HL-60/S4 treated with phorbol 12-myristate 13-acetate at 8.2 ng/mL for 4 days and 3 days (cell line): ENCODE measurements around the gene CSF3R.
"Not testable (repeated sequence)": the region's sequence is repeated elsewhere in the genome, so short reads cannot be mapped to it uniquely, and the experiment has no call there.

Source experiments
- in situ Hi-C: fragments of 300-500 bp; cut with MboI; formaldehyde crosslinking; loops from 2 replicates; pipeline ENCODE4 v1.15.0; 2022; ENCODE audit warnings: low sequenced_read_pairs

The CSF3R gene

DNA sequence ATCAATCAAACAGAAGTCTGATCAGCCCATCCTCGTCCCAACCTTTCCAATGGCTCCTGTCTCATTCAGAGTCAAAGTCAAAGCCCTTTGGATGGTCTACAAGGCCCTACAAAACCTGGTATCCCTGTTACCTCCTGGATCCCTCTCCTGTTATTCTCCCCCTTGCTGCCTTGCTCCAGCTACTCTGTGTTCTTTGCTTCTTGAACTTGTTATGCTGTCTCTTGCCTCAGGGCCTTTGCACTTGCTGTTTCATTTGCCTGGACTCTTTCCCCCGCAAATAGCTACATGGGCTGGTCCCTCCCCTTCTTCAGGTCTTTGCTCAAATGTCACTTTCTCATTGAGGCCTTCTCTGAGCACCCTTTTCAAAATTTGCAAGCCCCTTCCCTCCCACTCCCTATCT lies 1.4 kb upstream of the CSF3R start:
- in situ Hi-C loops: no loop called here

DNA sequence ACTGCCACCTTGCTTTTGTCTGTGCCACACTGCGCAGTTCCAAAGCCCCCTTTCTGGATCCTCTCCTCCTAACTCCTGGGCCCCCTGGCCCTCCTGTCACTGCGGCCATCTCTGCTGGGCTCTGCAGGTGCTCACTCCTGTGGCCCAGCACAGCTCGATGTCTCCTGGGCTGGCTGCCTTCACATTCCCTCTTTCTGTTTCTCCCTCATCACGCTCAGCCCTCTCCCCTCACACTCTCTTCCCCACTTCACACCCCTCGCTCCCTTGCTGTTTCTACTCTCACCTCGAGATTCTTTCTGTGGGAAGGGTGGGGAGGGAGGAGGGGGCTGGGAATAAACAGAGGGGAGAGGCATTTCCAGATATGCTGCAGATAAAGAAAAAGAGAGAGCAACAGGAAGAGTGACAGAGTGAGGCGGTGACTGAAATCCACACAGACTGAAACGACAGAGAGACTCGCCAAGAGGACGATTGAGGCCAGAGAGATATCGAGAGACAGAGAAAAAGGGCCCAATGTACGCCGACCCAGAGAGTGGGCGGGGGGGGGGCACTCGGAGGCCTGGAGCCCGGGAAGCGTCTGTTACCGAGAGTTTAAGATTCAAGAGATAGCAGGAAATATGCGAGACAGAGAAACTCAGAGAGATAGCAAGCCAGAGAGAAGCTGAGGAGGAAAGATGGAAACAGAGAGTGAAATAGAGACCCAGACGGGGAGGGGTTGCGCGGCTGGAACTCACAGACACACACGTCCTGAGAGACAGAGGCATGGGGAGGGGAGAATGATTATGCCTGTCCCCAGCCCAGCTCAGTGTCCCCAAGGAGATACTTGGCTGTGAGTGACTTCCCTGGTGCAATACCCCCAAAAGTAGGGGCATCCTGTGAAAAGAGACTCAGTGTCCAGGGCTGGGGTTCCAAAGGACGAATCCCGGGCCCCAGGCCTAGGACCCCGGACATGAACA lies 666 bp downstream of the CSF3R start:
- in situ Hi-C loops: no loop called here

DNA sequence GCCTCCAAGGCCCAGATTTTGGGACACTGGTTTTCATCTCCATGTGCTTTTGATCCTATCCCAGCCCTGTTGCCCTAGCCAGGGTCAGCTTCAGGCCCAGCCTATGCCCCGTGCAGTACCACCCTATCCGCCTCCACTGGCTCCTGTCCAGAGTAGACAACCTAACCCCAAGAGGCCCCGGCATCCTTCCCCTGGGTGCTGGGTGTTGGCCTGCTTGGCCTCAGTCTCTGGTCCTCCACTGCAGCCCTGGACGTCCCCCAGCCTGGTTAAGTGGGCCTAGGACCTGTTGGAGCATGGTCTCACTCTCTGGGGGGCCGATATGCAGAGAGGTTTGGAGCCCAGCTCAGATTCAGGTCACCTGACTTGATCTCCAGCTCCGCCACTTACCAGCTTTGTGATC lies 1.6 kb downstream of the CSF3R start:
- in situ Hi-C loops: no loop called here

DNA sequence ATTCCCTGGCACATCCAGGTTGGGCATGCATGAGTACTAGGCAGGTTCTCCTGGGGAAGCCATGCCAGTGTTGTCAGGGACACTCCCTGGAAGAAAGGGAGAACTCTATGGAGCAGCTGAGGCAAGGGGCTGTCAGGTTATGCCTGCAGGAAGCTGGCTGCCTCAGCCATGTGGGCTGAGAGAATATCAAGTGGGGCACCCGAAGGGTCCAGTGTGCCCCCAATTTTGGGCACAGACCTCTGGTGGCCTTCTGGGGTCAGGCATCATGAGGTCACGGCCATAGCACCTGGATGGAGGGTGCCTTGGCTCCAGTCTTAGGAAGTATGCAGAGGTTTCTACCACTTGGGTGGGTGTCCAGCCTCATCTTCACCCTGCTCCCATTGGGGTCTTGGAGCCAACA lies 2.6 kb downstream of the CSF3R start:
- in situ Hi-C loops: no loop called here

DNA sequence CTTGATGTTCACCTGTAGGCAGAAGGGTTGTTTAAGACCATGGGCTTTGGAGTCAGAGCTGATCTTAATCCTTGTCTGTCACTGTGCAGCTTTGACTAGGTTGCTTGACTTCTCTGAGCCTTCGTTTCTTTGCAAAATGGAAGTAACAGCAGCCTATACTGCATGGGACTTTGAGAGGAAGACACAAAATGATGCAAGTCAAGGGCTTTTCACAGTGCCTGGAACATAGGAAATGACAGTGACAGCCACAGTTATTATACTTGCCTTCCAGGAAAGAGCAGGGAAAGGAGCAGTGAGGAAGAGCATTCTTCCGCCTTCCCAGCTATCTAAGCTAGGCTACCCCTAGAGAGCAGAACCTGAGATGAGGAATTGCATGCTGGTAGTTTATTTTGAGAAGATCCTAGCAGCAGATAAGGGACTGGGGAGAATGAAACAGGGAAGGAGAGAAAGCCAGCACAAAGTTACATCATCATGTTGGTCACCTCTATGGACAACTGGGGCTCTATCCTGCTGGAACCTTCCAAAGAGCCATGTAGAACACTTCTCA lies 3.1 kb downstream of the CSF3R start:
- in situ Hi-C loops: no loop called here

DNA sequence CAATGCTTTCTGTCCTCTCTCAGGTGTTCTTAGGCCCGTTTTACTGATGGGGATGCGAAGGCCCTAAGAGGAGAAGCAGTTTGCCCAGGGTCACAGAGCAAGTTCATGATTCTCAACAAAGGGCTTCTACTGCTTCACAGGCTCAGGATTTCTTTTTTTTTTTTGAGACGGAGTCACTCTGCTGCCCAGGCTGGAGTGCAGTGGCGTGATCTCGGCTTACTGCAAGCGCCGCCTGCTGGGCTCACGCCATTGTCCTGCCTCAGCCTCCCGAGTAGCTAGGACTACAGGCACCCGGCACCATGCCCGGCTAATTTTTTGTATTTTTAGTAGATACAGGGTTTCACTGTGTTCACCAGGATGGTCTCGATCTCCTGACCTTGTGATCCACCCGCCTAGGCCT lies 5.1 kb downstream of the CSF3R start:
- in situ Hi-C loops: not testable (repeated sequence)

DNA sequence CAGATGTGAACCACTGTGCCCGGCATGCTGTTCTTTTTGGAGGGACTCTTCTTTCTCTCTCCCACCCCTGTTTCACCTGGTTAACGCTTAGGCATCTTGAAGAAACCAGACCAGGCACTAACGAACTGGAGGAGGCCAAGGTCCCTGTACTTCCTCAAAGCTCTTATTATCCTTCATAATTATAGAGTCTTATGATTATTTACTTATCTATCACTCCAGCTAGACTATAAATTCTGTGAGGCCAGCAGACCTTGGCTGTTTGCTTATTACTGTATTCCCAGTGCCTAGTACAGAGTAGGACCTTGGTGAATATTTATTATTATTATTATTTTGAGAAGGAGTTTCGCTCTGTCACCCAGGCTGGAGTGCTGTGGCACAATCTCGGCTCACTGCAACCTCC lies 5.8 kb downstream of the CSF3R start:
- in situ Hi-C loops: no loop called here

DNA sequence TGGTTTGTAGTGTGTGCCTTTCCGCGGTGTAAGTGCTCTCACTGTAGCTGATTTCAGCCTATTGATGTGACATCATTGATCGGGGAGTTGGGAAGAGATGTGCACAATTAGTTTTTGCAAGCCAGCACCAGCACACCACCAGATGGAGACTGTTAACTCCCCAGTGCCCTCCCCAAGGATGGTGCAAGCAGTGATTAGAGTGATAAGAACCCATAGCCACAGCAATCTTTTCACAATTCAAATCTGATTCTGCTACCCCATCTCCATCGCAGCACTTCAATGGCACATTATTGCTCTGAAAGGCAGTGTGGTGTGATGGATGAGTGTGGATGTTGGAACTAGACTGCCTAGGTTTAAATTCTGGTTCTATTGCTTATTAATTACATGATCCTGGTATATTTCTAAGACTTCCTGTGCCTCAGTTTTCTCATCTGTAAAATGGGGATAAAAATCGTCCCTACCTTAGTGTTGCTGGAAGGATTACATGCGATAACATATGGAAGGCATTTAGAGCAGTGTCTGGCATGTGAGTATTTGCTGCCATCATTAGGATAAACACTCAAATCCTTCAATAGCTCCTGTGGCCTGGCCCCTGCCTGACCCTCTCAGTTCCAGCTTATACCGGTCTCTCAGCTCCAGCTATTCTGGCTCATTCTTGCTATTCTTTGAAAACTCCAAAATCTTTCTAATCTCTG lies 6.7 kb downstream of the CSF3R start:
- in situ Hi-C loops: no loop called here

DNA sequence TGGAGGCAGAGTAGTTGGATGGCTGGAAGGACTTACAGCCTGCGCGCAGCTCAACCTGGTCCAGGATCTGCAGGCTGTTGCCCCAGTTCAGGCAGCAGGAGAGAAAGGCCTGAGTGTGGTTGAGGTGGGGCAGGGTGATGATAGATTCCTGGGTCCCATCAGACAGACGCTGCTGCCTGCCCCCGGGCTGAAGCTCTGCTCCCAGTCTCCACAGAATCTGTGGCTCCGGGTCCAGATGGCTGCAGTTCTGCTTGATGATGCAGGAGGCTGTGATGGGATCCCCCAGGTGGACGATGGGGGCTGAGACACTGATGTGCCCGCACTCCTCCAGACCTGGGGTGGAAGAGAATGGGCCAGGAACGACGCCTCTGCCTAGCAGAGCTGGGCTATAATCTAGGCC lies 7.4 kb downstream of the CSF3R start:
- in situ Hi-C loops: no loop called here

DNA sequence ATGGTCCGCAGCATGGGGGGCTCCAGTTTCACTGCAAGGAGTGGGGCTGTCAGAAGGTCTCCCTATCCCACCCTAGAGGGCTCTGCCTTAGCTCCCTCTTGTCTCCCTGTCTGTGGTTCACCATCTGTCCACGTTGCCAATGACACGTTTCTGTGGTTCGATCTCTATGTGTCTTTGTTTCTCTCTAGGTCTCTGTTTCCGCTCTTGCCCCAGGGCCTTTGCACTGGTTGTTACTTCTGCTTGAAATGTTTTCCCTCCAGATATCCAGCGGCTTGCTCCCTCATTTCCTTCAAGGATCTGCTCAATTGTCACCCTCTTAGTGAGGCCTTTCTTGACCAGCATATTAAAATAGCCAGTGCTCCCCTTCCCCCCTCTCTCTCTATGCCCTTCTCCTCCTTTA lies 10.1 kb downstream of the CSF3R start:
- in situ Hi-C loops: no loop called here

DNA sequence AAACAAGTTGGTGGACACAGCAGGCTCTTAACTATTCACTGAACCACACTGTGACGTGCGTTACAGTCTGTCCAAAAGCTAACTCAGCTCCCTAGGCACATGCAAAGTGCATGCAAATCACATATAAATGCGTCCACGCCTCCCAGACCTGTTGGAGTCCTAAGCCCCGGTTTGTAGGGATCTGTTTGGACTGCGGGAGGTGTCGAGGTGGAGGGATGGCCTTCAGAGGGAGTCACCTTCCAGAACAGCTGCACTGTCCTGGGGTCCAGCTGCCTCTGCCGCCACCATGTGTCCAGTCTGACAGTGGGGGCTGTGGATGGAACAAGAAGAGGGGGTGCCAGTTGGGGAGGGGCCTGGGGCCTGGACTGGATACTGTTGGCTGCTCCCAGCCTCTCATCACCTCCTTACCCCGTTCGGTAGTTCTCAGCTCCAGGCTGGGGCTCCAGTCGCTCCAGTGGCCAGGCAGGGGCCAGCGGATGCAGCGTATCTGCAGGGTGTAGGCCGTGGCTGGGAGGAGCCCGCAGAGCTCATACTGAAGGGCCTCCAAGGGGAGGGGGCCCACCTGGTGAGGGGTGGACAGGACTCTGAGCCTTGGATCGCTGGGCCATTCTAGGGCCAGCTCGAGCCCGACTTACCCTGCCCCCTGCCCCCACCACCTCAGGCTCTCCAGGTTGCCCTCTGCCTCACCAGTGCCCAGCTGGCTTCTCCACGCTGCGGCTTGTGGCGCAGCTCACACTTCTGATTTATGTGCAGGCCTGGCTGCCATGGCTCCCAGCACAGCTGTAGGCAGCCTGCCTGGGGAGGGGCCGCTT lies 10.7 kb downstream of the CSF3R start:
- in situ Hi-C loops: no loop called here

DNA sequence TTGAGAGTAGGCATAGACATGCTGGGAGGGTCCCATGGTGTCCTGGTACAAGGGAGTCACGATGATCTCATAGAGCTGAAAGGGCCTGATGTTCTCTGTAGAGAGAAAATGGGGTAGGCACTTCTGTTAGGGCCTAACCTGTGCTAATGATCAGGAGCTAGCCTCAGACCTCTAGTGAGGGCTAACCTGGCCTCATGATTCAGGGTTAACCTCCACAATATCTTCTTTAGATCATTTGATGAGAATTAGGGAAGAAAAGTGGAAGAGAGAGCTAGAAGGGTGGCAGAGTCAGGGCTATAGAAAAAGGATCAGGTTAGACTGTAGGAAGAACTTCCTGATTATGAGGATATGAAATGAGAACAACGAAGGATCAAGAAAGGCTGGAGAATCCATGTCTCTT lies 13.6 kb downstream of the CSF3R start:
- in situ Hi-C loops: no loop called here

DNA sequence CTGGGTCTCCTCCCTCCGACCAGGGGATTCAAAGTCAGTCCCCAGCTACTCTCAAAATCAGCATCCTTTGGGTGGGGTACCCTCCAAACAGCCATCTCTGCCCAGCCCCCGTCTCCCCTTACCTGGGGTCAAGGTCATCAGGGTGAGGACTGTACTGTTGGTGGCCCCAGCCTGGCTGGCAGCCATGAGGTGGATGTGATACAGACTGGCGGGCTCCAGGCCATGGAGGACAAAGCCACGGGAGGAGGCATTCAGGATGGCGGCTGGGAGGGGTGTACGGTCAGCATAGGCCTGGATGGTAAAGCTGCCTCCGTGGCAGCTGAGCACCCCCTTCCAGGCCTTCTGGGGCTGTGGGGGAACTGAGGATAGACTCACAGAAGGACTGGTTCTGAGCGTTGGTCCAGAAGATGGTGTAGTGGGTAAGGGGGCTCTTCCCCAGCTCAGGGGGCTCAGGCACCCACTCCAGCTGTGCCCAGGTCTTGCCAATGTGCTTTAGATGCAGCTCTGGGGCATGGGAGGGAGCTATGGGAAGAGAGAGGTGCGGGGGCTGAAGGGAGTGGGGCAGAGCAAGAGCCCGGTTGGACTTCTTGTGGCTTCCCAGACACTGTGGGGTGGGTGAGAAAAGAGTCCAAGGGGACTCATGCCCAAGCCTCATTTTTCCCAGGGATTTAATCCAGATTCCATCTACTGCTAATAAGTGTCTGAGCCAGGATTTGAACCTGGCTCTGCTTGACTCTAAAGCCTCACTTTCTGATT lies 14.8 kb downstream of the CSF3R start:
- in situ Hi-C loops: no loop called here

DNA sequence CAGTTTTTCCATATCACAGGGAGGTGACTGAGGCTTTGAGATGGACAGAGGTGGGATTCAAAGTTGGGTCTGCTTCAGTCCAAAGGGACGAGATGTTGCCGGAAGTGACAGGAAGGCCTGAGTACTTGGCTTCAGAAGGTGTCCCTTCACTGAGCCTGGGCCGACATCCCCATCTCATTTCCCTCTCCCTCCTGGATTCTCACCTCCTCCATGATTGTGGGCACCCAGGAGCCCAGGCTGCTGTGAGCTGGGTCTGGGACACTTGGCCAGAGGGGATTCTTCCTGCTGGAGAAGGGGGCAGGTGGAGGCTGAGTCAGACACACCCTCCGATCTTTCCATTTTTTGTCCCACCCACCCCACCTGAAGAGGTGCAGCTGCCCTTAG lies 15.7 kb downstream of the CSF3R start:
- in situ Hi-C loops: no loop called here

DNA sequence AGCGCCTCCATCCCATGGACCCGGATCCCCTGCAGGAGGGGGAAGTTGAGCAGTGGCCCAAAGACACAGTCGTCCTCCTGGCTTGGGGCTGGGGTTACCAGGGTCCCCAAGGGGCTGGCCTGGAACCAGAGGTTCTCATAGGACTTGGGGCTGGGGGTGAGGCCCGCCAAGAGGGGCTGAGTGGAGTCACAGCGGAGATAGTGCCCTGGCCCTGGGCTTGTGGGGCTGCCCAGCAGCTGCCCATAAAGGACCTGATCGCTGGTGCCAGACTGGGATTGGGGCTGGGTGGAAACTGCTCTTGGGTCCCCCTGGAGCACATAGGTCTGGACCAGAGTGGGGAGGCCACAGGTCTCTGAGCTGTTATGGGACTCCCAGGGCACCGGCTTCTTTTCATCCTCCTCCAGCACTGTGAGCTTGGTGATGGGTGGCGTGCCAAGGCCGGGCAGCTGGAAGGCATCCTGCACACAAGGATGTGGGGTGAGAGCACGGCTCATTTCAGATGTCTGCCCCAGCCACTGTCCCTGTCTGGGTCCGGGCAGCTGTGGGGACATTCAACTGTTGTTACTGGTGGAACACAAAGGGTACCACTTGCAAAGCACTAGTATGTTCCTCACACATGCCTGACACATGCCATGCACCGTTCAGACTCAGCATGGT lies 16.2 kb downstream of the CSF3R start:
- in situ Hi-C loops: no loop called here

DNA sequence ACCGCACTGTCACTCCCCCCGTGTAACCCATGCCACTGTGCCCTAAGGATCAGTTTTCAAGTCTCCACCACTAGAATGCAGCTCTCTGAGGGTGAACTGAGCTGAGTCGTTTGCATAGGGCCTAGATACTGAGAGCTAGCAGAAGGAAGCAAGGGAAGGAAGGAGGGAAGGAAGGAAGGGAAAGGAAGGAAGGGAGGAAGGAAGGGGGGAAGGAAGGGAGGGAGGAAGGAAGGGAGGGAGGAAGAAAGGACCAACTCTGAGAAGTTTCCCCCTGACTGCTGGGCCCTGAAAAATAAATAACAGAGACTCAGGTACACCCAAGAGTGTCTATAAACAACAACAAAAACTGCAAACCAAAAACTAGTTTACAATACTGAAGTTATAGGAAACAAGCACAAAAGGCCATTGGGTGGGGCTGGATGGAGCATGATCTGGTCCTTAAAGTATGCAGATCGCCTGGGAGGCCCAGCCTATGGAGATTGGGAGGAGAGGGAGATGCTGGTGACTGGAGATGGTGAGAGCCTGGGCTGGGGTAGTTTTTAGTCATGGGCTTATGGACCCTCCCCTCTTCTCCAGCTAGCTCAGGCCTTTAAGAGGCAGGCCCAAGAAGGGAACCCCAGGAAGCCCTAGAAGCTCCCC lies 16.9 kb downstream of the CSF3R start:
- in situ Hi-C loops: no loop called here

DNA sequence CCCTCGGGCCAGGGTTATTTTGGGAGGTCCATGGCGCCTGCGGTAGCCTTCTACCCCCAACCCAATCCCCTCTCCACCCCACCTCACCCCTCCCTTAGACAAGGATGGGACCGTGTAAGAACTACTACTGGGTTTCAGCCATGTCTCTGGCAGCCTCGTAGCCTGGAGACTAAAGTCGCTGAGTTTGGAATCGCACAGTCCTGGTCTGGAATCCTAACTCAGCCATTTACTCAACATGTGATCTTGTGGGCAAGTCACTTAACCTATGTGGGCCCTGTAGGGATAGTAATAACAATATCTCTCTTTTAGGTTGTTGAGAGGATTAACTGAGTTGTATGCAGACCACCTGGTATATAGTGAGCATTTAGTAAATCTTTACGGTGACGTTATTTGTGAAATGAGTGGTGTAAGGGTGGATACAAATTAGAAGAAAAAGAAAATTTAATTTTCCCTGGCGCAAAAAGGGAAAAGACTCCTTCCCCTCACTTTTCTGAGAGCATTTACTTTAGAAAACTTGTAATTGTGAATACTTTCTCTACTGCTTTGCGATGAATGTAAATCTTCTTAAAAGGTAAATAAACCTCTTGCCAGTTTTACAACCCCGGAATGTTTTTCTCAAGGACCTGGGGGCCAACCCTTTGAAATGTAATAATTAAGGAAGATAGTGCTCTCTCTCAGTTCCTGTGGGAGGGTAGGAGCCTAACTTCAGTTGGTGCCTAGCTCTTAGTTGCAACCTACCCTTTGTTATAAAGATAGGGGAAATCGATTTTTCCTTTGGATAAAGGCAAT lies 17.9 kb downstream of the CSF3R start:
- in situ Hi-C loops: no loop called here

DNA sequence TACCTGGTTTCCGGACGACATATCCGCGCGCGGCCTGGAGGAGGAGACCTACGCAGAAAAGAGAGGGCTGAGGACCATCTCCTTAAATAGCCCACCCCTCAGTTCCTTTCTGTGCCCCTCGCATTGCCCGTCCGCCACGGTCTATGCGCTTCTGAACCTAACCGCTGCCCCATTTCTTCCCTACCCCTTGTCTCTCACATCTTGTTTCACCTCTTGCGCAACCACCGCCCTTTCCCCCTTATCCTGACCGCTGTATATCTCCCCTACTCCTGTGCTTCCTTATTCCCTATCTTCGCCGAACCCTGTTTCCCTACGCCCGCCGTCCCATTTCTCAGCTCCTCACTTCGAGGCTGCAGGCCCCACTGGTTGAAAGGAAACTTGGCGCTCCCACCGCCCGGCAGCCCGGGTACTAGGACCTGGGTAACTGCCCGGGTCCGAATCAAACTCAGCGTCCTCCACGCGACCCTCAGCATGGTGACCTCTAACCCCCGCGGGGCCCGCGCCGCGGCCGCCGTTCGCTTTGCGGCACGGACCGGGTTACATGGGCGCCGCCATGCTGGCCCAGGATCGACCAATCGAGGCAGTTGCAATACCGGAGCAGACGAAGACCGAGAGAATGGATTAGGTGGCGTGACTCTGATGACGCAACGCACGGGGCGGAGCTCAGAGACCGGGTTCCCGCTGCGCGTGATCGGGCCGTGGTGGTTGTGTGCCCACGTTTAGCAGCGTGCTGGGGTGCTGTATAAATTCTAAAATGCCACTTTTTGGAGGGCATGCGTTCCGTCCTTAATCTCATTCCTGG lies 18.7 kb downstream of the CSF3R start, which contains the start of gene MRPS15:
Gene MRPS15, minus strand, starts transcription at position 582 of the 802 bp plus-strand sequence. Its CDS starts 109 bp downstream, at position 473.
- in situ Hi-C loops: no loop called here
